A549 (cell line): ENCODE data around the gene MYO15B. TPM values are rescaled to one million over a fixed set of nuclear protein-coding genes. Genes with fewer than 3 reads are reported as not detected.

ENCODE experiments used
- ATAC-seq, 2 experiments: fragments of 200-7000 bp in 1 of 2; fragments of >200 bp in 1 of 2; cut with Nextera tagmentation in 1 of 2; cut with Tn5 transposase in 1 of 2; 3 replicates each; pipeline versions ENCODE4 v1.8.0 to v1.9.1; 2018 to 2020; ENCODE audit warnings: mild to moderate bottlenecking in 1 of 2, moderate library complexity in 1 of 2
- CTCF ChIA-PET: fragments of 300-600 bp; sonication (Branson Sonifier 250); formaldehyde crosslinking; extraction: SDS; loops from one replicate; lab custom pipeline; 2021; ENCODE audit warnings: antibody characterized with exemption, inconsistent platforms; lab: Yijun Ruan, JAX
- POLR2A ChIA-PET: fragments of 350-600 bp; formaldehyde crosslinking; extraction: SDS; loops from one replicate; lab custom pipeline; 2021; ENCODE audit warnings: antibody characterized with exemption, inconsistent platforms; lab: Yijun Ruan, JAX
- DNase-seq, 2 experiments: peaks; one replicate each; pipeline versions ENCODE4 v3.0.0 to v3.0.0-alpha.2; 2011 to 2016; ENCODE audit warnings: low read depth in 1 of 2, low spot score in 1 of 2
- FAIRE-seq: peaks from 2 replicates; lab custom pipeline; 2011; peaks lifted over from hg19 to GRCh38; lab: Jason Lieb, UNC
- H3K27ac ChIP-seq, 2 experiments: fragments of >200 bp; sonication (Bioruptor Twin); formaldehyde crosslinking; 3 replicates each; pipeline ENCODE4 v1.5.1; 2016 to 2017
- H3K4me1 ChIP-seq: fragments of >200 bp; sonication (Bioruptor Twin); formaldehyde crosslinking; 3 replicates; pipeline ENCODE4 v1.6.1; 2016
- H3K4me2 ChIP-seq: fragments of >200 bp; sonication (Bioruptor Twin); formaldehyde crosslinking; 3 replicates; pipeline ENCODE4 v1.6.1; 2016
- H3K4me3 ChIP-seq: fragments of >200 bp; sonication (Bioruptor Twin); formaldehyde crosslinking; 3 replicates; pipeline ENCODE4 v1.5.1; 2016
- H3K9me3 ChIP-seq: fragments of >200 bp; sonication (Bioruptor Twin); formaldehyde crosslinking; 3 replicates; pipeline ENCODE4 v1.6.1; 2016
- BHLHE40 ChIP-seq: IDR thresholded peaks from 2 replicates; pipeline ENCODE4 v1.6.1; 2012; ENCODE audit warnings: low read depth, low read length, inconsistent platforms
- CBX8 ChIP-seq: fragments of 200-600 bp; sonication (generic); IDR thresholded peaks from 2 replicates; pipeline ENCODE4 v1.6.1; 2016
- CHD2 ChIP-seq: fragments of 150-350 bp; IDR thresholded peaks from 2 replicates; pipeline ENCODE4 v1.6.1; 2014; ENCODE audit warnings: low read length; ENCODE audit not compliant: partially characterized antibody
- FOSL2 ChIP-seq, 2 experiments: fragments of 450-650 bp in 1 of 2; fragments of >200 bp in 1 of 2; sonication (Bioruptor Twin) in 1 of 2; formaldehyde crosslinking; IDR thresholded peaks; 2 replicates each; pipeline versions ENCODE4 v1.5.0 to v1.6.1; 2016 to 2020; ENCODE audit warnings: mild to moderate bottlenecking in 1 of 2, moderate library complexity in 1 of 2
- HOXA7 ChIP-seq: fragments of 250-450 bp; sonication (Bioruptor Pico); IDR thresholded peaks from 2 replicates; pipeline ENCODE4 v1.5.0; 2020; ENCODE audit warnings: mild to moderate bottlenecking, moderate library complexity
- MAZ ChIP-seq: fragments of 150-350 bp; IDR thresholded peaks from 2 replicates; pipeline ENCODE4 v1.6.1; 2014; ENCODE audit warnings: antibody characterized with exemption, low read depth, low read length, borderline replicate concordance
- NFE2L2 ChIP-seq: fragments of 150-350 bp; conservative IDR thresholded peaks from 2 replicates; pipeline ENCODE4 v1.6.1; 2014; ENCODE audit warnings: low read length
- RAD21 ChIP-seq, 2 experiments: fragments of >200 bp in 1 of 2; sonication (Bioruptor Twin) in 1 of 2; formaldehyde crosslinking in 1 of 2; IDR thresholded peaks in 1 of 2; conservative IDR thresholded peaks in 1 of 2; 2 replicates in 1 of 2; 3 replicates in 1 of 2; pipeline ENCODE4 v1.6.1; 2012 to 2018; ENCODE audit warnings: inconsistent platforms in 1 of 2
- RARB ChIP-seq: fragments of 250-450 bp; sonication (Bioruptor Pico); IDR thresholded peaks from 2 replicates; pipeline ENCODE4 v1.8.0; 2021; ENCODE audit warnings: mild to moderate bottlenecking, moderate library complexity
- RNF2 ChIP-seq: fragments of 200-600 bp; sonication (generic); IDR thresholded peaks from 2 replicates; pipeline ENCODE4 v1.6.1; 2016; ENCODE audit warnings: low read depth, mild to moderate bottlenecking, antibody characterized with exemption, moderate library complexity, borderline replicate concordance
- SMC3 ChIP-seq: fragments of >200 bp; sonication (Bioruptor Twin); formaldehyde crosslinking; IDR thresholded peaks from 3 replicates; pipeline ENCODE4 v1.6.1; 2018; ENCODE audit warnings: inconsistent platforms
- ZNF302 ChIP-seq: fragments of 250-450 bp; sonication (Bioruptor Pico); IDR thresholded peaks from 2 replicates; pipeline ENCODE4 v1.9.0; 2021; ENCODE audit warnings: inconsistent platforms, mild to moderate bottlenecking, moderate library complexity
- ZSCAN20 ChIP-seq: fragments of 250-450 bp; sonication (Bioruptor Pico); IDR thresholded peaks from 2 replicates; pipeline ENCODE4 v1.8.0; 2022; ENCODE audit warnings: mild to moderate bottlenecking, moderate library complexity
- WGBS: methylation state at CpG from one replicate; pipeline ENCODE4 v1.1.6; 2017; ENCODE audit errors: missing lambda C conversion rate; 5-methylcytosine and 5-hydroxymethylcytosine counted together
- polyA plus RNA-seq, 4 experiments: library from polyadenylated mRNA; depleted of rRNA in 3 of 4; stranded (reverse); fragments of >200 nt; fragmentation: RNase III in 1 of 4; extraction: RNeasy Plus Mini Kit Qiagen cat#74134 plus additional on column Dnase treatment in 1 of 4; gene quantifications; 2 replicates in 3 of 4; 3 replicates in 1 of 4; pipeline ENCODE4 v1.2.3, GENCODE V29; 2011 to 2017
- TF ChIP-seq, protein P1 (sequence below): fragments of 200-600 bp; sonication (generic); IDR thresholded peaks from 2 replicates; pipeline ENCODE4 v1.6.1; 2016; ENCODE audit warnings: antibody characterized with exemption, mild to moderate bottlenecking, moderate library complexity
- TF ChIP-seq, protein P2 (sequence below): IDR thresholded peaks from 2 replicates; pipeline ENCODE4 v1.6.1; 2012; ENCODE audit warnings: low read depth, borderline replicate concordance
- TF ChIP-seq, protein P3 (sequence below): fragments of 250-450 bp; sonication (Bioruptor Pico); IDR thresholded peaks from 2 replicates; pipeline ENCODE4 v1.5.0; 2021; ENCODE audit warnings: mild to moderate bottlenecking, moderate library complexity, borderline replicate concordance
- TF ChIP-seq, protein P4 (sequence below): fragments of >200 bp; sonication (Bioruptor Twin); formaldehyde crosslinking; IDR thresholded peaks from 3 replicates; pipeline ENCODE4 v1.5.1; 2016

MYO15B gene
- polyA plus RNA-seq, 2 of the 4 experiments (the other 2 are of a cell fraction) = 12.4 to 33.9 TPM

DNA sequence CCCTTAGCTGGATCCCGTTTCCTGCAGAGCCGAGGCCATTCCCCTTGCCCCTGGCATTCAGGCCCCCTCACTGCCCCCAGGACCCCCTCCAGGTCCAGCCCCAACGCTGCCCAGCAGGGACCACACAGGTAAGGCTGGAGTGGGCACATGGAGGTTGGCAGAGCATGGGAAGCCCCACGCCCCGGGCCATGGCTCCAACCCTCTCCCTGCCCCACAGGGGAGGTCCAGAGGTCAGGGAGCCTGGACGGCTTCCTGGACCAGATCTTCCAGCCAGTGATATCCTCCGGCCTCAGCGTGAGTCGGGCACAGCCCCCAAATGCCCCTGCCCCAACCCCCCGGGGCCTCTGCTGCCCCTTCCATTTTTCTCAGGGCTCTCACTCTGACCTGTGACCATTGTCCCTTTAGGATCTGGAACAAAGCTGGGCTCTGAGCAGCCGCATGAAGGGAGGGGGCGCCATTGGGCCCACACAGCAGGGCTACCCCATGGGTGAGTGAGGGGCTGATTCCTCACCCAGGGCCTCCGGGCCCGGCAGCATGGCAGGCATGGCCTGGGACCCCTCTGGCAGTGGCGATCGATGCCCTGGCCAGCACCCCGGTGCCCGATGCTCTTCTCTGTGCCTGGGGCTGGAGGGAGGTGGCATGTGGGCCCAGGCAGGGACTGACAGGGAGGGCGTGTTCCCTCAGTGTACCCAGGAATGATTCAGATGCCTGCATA lies 27.1 kb downstream of the MYO15B start:
- FAIRE-seq (no peak), ATAC-seq (no peak), DNase-seq (no peak)
- peaks cover 46% of the 10 kb centered on the region for H3K4me1 ChIP-seq
- ChIA-PET CTCF (interaction anchor here (0.5 to 51.3 kb wide), 5 partner anchors 22 to 135 kb away, joined by 3 to 2254 read pairs (median 19); partner anchors contain the start of genes MYO15B, RECQL5, SAP30BP and SMIM5), POLR2A (no interaction called here)
- no peak overlapping the region for H3K4me2 ChIP-seq
- H3K4me3 ChIP-seq = no peak overlapping the region
- H3K27ac ChIP-seq = peak overlapping the region; percentile 52 to 92; a peak in 3 of 6 replicates
- TF ChIP-seq BHLHE40 (no peak), ZNF302 (no peak), HOXA7 (CRISPR knock-in tag) (no peak), ZSCAN20 (no peak), CHD2 (no peak), NFE2L2 (no peak), MAZ (no peak), FOSL2 (IDR thresholded peaks at IDR 0.05) (no peak), FOSL2 (CRISPR knock-in tag; IDR thresholded peaks at IDR 0.05) (no peak), RARB (CRISPR knock-in tag) (no peak)
- TF ChIP-seq, protein P1, sequence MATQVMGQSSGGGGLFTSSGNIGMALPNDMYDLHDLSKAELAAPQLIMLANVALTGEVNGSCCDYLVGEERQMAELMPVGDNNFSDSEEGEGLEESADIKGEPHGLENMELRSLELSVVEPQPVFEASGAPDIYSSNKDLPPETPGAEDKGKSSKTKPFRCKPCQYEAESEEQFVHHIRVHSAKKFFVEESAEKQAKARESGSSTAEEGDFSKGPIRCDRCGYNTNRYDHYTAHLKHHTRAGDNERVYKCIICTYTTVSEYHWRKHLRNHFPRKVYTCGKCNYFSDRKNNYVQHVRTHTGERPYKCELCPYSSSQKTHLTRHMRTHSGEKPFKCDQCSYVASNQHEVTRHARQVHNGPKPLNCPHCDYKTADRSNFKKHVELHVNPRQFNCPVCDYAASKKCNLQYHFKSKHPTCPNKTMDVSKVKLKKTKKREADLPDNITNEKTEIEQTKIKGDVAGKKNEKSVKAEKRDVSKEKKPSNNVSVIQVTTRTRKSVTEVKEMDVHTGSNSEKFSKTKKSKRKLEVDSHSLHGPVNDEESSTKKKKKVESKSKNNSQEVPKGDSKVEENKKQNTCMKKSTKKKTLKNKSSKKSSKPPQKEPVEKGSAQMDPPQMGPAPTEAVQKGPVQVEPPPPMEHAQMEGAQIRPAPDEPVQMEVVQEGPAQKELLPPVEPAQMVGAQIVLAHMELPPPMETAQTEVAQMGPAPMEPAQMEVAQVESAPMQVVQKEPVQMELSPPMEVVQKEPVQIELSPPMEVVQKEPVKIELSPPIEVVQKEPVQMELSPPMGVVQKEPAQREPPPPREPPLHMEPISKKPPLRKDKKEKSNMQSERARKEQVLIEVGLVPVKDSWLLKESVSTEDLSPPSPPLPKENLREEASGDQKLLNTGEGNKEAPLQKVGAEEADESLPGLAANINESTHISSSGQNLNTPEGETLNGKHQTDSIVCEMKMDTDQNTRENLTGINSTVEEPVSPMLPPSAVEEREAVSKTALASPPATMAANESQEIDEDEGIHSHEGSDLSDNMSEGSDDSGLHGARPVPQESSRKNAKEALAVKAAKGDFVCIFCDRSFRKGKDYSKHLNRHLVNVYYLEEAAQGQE = no peak
- TF ChIP-seq, protein P2, sequence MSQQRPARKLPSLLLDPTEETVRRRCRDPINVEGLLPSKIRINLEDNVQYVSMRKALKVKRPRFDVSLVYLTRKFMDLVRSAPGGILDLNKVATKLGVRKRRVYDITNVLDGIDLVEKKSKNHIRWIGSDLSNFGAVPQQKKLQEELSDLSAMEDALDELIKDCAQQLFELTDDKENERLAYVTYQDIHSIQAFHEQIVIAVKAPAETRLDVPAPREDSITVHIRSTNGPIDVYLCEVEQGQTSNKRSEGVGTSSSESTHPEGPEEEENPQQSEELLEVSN = no peak
- H3K9me3 ChIP-seq = no peaks in the 10 kb centered on the region
- 75% methylated on average over 17 of the region's 19 CpGs for WGBS

DNA sequence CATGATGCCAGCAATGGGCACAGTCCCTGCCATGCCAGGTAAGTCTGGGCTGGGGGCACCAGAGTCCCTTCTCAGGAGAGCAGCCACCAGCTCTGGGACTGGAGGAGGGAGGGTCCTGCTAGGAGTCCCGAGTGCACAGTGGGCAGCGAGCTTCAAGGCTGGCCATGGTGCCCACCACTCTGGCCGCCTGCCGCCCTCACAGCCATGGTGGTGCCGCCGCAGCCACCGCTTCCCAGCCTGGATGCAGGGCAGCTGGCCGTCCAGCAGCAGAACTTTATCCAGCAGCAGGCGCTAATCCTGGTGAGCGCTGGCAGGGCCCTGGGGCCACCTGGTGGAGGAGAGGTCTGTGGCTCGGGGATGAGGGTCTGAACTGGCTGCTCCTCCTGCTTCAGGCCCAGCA lies 27.7 kb downstream of the MYO15B start:
- CTCF ChIA-PET = interaction anchor here (3.2 to 51.3 kb wide), 4 partner anchors 23 to 134 kb away, joined by 10 to 2254 read pairs (median 472); partner anchors contain the start of genes MYO15B, RECQL5, SAP30BP and SMIM5
- WGBS = 76% methylated on average over 10 of the region's 11 CpGs
- no peak for FAIRE-seq

More for the DNA sequence above, 27.7 kb downstream of the MYO15B start:
- no peak for DNase-seq
- peak in 1 of 2 experiments; percentile 6; a peak in 1 of 6 replicates for ATAC-seq
- no peak overlapping the region for H3K4me2 ChIP-seq
- H3K9me3 ChIP-seq = no peaks in the 10 kb centered on the region
- peaks cover 40% of the 10 kb centered on the region for H3K4me1 ChIP-seq
- H3K4me3 ChIP-seq = no peak overlapping the region
- TF ChIP-seq ZSCAN20 (no peak), RNF2 (no peak), ZNF302 (no peak), RAD21 (conservative IDR thresholded peaks at IDR 0.05 in 1 of 2, IDR thresholded peaks at IDR 0.05 in 1 of 2) (peak in 1 of 2 experiments; percentile 49; a peak in 3 of 5 replicates), CBX8 (no peak), BHLHE40 (no peak), FOSL2 (IDR thresholded peaks at IDR 0.05) (no peak), FOSL2 (CRISPR knock-in tag; IDR thresholded peaks at IDR 0.05) (no peak), SMC3 (0 out of 3 replicates have a peak, but pooled peaks have one; percentile 17)
- TF ChIP-seq, protein P3, sequence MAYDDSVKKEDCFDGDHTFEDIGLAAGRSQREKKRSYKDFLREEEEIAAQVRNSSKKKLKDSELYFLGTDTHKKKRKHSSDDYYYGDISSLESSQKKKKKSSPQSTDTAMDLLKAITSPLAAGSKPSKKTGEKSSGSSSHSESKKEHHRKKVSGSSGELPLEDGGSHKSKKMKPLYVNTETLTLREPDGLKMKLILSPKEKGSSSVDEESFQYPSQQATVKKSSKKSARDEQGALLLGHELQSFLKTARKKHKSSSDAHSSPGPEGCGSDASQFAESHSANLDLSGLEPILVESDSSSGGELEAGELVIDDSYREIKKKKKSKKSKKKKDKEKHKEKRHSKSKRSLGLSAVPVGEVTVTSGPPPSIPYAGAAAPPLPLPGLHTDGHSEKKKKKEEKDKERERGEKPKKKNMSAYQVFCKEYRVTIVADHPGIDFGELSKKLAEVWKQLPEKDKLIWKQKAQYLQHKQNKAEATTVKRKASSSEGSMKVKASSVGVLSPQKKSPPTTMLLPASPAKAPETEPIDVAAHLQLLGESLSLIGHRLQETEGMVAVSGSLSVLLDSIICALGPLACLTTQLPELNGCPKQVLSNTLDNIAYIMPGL = no peak
- TF ChIP-seq, protein P4, sequence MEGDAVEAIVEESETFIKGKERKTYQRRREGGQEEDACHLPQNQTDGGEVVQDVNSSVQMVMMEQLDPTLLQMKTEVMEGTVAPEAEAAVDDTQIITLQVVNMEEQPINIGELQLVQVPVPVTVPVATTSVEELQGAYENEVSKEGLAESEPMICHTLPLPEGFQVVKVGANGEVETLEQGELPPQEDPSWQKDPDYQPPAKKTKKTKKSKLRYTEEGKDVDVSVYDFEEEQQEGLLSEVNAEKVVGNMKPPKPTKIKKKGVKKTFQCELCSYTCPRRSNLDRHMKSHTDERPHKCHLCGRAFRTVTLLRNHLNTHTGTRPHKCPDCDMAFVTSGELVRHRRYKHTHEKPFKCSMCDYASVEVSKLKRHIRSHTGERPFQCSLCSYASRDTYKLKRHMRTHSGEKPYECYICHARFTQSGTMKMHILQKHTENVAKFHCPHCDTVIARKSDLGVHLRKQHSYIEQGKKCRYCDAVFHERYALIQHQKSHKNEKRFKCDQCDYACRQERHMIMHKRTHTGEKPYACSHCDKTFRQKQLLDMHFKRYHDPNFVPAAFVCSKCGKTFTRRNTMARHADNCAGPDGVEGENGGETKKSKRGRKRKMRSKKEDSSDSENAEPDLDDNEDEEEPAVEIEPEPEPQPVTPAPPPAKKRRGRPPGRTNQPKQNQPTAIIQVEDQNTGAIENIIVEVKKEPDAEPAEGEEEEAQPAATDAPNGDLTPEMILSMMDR = peak; percentile 12; the same call in 1 of the 3 replicates
- POLR2A ChIA-PET = no interaction called here
- H3K27ac ChIP-seq = peak overlapping the region in 1 of 2 experiments; percentile 92; a peak in 2 of 6 replicates
